ENCODE results near the gene CIAO3.

The CIAO3 gene

GRCh38 chr16:783404-784161 lies 42.8 kb upstream of the CIAO3 start:
- Histone ChIP-seq H3K9me3 (ENCODE audit: control insufficient read depth, insufficient read depth, low read length) (no peaks in the 10 kb centered on the region), H3K27ac (ENCODE audit: low read length) (no peak overlapping the region)
- DNase-seq (ENCODE audit: low read depth, low spot score): no peak

GRCh38 chr16:782766-783403 lies 42.1 kb upstream of the CIAO3 start:
- H3K36me3 ChIP-seq (ENCODE audit: control insufficient read depth, insufficient read depth, low read length): peaks cover 10% of the 10 kb centered on the region; the same call in 1 of the 2 replicates
- no peaks in the 10 kb centered on the region for H3K27me3 ChIP-seq (ENCODE audit: control insufficient read depth, insufficient read depth, low read length)
- no CpG with 5 or more reads among the region's 36 CpGs for WGBS (ENCODE audit: insufficient coverage, insufficient read length)
- H3K27ac ChIP-seq (ENCODE audit: low read length): no peak overlapping the region
- H3K4me3 ChIP-seq (ENCODE audit: low read length): no peak overlapping the region
- DNase-seq (ENCODE audit: low read depth, low spot score): no peak
- no peaks in the 10 kb centered on the region; the same call in 1 of the 2 replicates for H3K4me1 ChIP-seq (ENCODE audit: control insufficient read depth, insufficient read depth, low read length)
- no peaks in the 10 kb centered on the region for H3K9me3 ChIP-seq (ENCODE audit: control insufficient read depth, insufficient read depth, low read length)

More at GRCh38 chr16:783404-784161, 42.8 kb upstream of the CIAO3 start:
- Histone ChIP-seq H3K4me1 (ENCODE audit: control insufficient read depth, insufficient read depth, low read length) (no peaks in the 10 kb centered on the region; the same call in 1 of the 2 replicates), H3K4me3 (ENCODE audit: low read length) (no peak overlapping the region), H3K36me3 (ENCODE audit: control insufficient read depth, insufficient read depth, low read length) (peaks cover 10% of the 10 kb centered on the region; the same call in 1 of the 2 replicates), H3K27me3 (ENCODE audit: control insufficient read depth, insufficient read depth, low read length) (no peaks in the 10 kb centered on the region)
- WGBS (ENCODE audit: insufficient coverage, insufficient read length): no CpG with 5 or more reads among the region's 17 CpGs

- no peak for DNase-seq (ENCODE audit: low read depth, low spot score)
- no peak overlapping the region for H3K27ac ChIP-seq (ENCODE audit: low read length)
- no peaks in the 10 kb centered on the region for H3K27me3 ChIP-seq (ENCODE audit: control insufficient read depth, insufficient read depth, low read length)
- peaks cover 10% of the 10 kb centered on the region; the same call in 1 of the 2 replicates for H3K36me3 ChIP-seq (ENCODE audit: control insufficient read depth, insufficient read depth, low read length)
- H3K4me3 ChIP-seq (ENCODE audit: low read length): no peak overlapping the region
- H3K9me3 ChIP-seq (ENCODE audit: control insufficient read depth, insufficient read depth, low read length): no peaks in the 10 kb centered on the region
- WGBS (ENCODE audit: insufficient coverage, insufficient read length): no CpG with 5 or more reads among the region's 6 CpGs
- H3K4me1 ChIP-seq (ENCODE audit: control insufficient read depth, insufficient read depth, low read length): no peaks in the 10 kb centered on the region
Measured at GRCh38 chr16:782258-782657, 41.5 kb upstream of the CIAO3 start.

GRCh38 chr16:781346-782010 lies 40.7 kb upstream of the CIAO3 start:
- H3K4me1 ChIP-seq (ENCODE audit: control insufficient read depth, insufficient read depth, low read length): no peaks in the 10 kb centered on the region
- no peak overlapping the region for H3K4me3 ChIP-seq (ENCODE audit: low read length)
- peaks cover 5% of the 10 kb centered on the region; the same call in 1 of the 2 replicates for H3K36me3 ChIP-seq (ENCODE audit: control insufficient read depth, insufficient read depth, low read length)
- WGBS (ENCODE audit: insufficient coverage, insufficient read length): no CpG with 5 or more reads among the region's 19 CpGs
- H3K9me3 ChIP-seq (ENCODE audit: control insufficient read depth, insufficient read depth, low read length): no peaks in the 10 kb centered on the region
- H3K27me3 ChIP-seq (ENCODE audit: control insufficient read depth, insufficient read depth, low read length): no peaks in the 10 kb centered on the region
- no peak overlapping the region for H3K27ac ChIP-seq (ENCODE audit: low read length)
- DNase-seq (ENCODE audit: low read depth, low spot score): no peak

- Histone ChIP-seq H3K4me1 (ENCODE audit: control insufficient read depth, insufficient read depth, low read length) (no peaks in the 10 kb centered on the region), H3K4me3 (ENCODE audit: low read length) (no peak overlapping the region), H3K27ac (ENCODE audit: low read length) (no peak overlapping the region), H3K9me3 (ENCODE audit: control insufficient read depth, insufficient read depth, low read length) (no peaks in the 10 kb centered on the region), H3K36me3 (ENCODE audit: control insufficient read depth, insufficient read depth, low read length) (no peaks in the 10 kb centered on the region), H3K27me3 (ENCODE audit: control insufficient read depth, insufficient read depth, low read length) (no peaks in the 10 kb centered on the region)
- no CpG with 5 or more reads among the region's 16 CpGs for WGBS (ENCODE audit: insufficient coverage, insufficient read length)
- DNase-seq (ENCODE audit: low read depth, low spot score): no peak
Measured at GRCh38 chr16:780296-780695, 39.5 kb upstream of the CIAO3 start.

- no peak for DNase-seq (ENCODE audit: low read depth, low spot score)
- Histone ChIP-seq H3K4me1 (ENCODE audit: control insufficient read depth, insufficient read depth, low read length) (no peaks in the 10 kb centered on the region; the same call in 1 of the 2 replicates), H3K4me3 (ENCODE audit: low read length) (no peak overlapping the region), H3K27me3 (ENCODE audit: control insufficient read depth, insufficient read depth, low read length) (no peaks in the 10 kb centered on the region), H3K27ac (ENCODE audit: low read length) (no peak overlapping the region), H3K36me3 (ENCODE audit: control insufficient read depth, insufficient read depth, low read length) (peaks cover 2% of the 10 kb centered on the region; the same call in 1 of the 2 replicates), H3K9me3 (ENCODE audit: control insufficient read depth, insufficient read depth, low read length) (no peaks in the 10 kb centered on the region)
- no CpG with 5 or more reads among the region's 13 CpGs for WGBS (ENCODE audit: insufficient coverage, insufficient read length)
Measured at GRCh38 chr16:779561-779960, 38.8 kb upstream of the CIAO3 start.

GRCh38 chr16:778909-779527 lies 38.2 kb upstream of the CIAO3 start:
- Histone ChIP-seq H3K27ac (ENCODE audit: low read length) (no peak overlapping the region), H3K36me3 (ENCODE audit: control insufficient read depth, insufficient read depth, low read length) (peaks cover 3% of the 10 kb centered on the region; the same call in 1 of the 2 replicates), H3K4me3 (ENCODE audit: low read length) (no peak overlapping the region), H3K9me3 (ENCODE audit: control insufficient read depth, insufficient read depth, low read length) (no peaks in the 10 kb centered on the region), H3K27me3 (ENCODE audit: control insufficient read depth, insufficient read depth, low read length) (no peaks in the 10 kb centered on the region), H3K4me1 (ENCODE audit: control insufficient read depth, insufficient read depth, low read length) (no peaks in the 10 kb centered on the region; the same call in 1 of the 2 replicates)
- 100% methylated on average over 2 of the region's 6 CpGs for WGBS (ENCODE audit: insufficient coverage, insufficient read length)
- DNase-seq (ENCODE audit: low read depth, low spot score): no peak

GRCh38 chr16:778447-778846 lies 37.6 kb upstream of the CIAO3 start:
- no peak overlapping the region for H3K4me3 ChIP-seq (ENCODE audit: low read length)
- no peaks in the 10 kb centered on the region for H3K27me3 ChIP-seq (ENCODE audit: control insufficient read depth, insufficient read depth, low read length)
- no peaks in the 10 kb centered on the region; the same call in 1 of the 2 replicates for H3K4me1 ChIP-seq (ENCODE audit: control insufficient read depth, insufficient read depth, low read length)
- no peak overlapping the region for H3K27ac ChIP-seq (ENCODE audit: low read length)
- WGBS (ENCODE audit: insufficient coverage, insufficient read length): no CpG with 5 or more reads among the region's 11 CpGs
- H3K9me3 ChIP-seq (ENCODE audit: control insufficient read depth, insufficient read depth, low read length): no peaks in the 10 kb centered on the region
- H3K36me3 ChIP-seq (ENCODE audit: control insufficient read depth, insufficient read depth, low read length): peaks cover 3% of the 10 kb centered on the region; the same call in 1 of the 2 replicates
- DNase-seq (ENCODE audit: low read depth, low spot score): no peak

- peaks cover 3% of the 10 kb centered on the region; the same call in 1 of the 2 replicates for H3K36me3 ChIP-seq (ENCODE audit: control insufficient read depth, insufficient read depth, low read length)
- H3K4me1 ChIP-seq (ENCODE audit: control insufficient read depth, insufficient read depth, low read length): no peaks in the 10 kb centered on the region; the same call in 1 of the 2 replicates
- no peaks in the 10 kb centered on the region for H3K27me3 ChIP-seq (ENCODE audit: control insufficient read depth, insufficient read depth, low read length)
- DNase-seq (ENCODE audit: low read depth, low spot score): no peak
- no peaks in the 10 kb centered on the region for H3K9me3 ChIP-seq (ENCODE audit: control insufficient read depth, insufficient read depth, low read length)
- H3K27ac ChIP-seq (ENCODE audit: low read length): no peak overlapping the region
- H3K4me3 ChIP-seq (ENCODE audit: low read length): no peak overlapping the region
- no CpG with 5 or more reads among the region's 16 CpGs for WGBS (ENCODE audit: insufficient coverage, insufficient read length)
Measured at GRCh38 chr16:777826-778225, 37.0 kb upstream of the CIAO3 start.

GRCh38 chr16:776824-777223 lies 36.0 kb upstream of the CIAO3 start:
- Histone ChIP-seq H3K27ac (ENCODE audit: low read length) (no peak overlapping the region), H3K4me1 (ENCODE audit: control insufficient read depth, insufficient read depth, low read length) (no peaks in the 10 kb centered on the region; the same call in 1 of the 2 replicates), H3K4me3 (ENCODE audit: low read length) (no peak overlapping the region), H3K36me3 (ENCODE audit: control insufficient read depth, insufficient read depth, low read length) (peaks cover 3% of the 10 kb centered on the region; the same call in 1 of the 2 replicates), H3K27me3 (ENCODE audit: control insufficient read depth, insufficient read depth, low read length) (no peaks in the 10 kb centered on the region), H3K9me3 (ENCODE audit: control insufficient read depth, insufficient read depth, low read length) (no peaks in the 10 kb centered on the region)
- no CpG with 5 or more reads among the region's 9 CpGs for WGBS (ENCODE audit: insufficient coverage, insufficient read length)
- DNase-seq (ENCODE audit: low read depth, low spot score): no peak
